Measurements from ENCODE around the gene VPS45.

DNA sequence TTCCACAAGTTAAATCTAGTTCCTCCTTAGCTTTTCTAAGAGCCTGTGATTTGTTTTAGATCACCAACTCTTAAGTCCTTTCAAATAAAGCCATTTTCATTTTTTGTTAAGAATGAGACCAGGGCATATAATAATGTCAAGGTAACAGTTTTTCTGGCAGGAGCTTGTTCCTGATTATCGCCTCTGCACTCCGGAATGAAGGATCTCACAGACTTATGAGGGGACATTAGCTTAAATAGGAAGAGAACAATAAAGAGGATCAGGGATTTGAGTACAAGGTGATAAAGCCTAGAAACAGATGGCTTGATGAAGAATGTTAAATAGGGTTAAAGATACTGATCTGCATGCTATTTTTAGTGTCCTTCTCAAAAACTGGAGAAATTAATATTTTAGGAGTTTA, 43.4 kb upstream of the VPS45 start:
- TF ChIP-seq, protein P1, sequence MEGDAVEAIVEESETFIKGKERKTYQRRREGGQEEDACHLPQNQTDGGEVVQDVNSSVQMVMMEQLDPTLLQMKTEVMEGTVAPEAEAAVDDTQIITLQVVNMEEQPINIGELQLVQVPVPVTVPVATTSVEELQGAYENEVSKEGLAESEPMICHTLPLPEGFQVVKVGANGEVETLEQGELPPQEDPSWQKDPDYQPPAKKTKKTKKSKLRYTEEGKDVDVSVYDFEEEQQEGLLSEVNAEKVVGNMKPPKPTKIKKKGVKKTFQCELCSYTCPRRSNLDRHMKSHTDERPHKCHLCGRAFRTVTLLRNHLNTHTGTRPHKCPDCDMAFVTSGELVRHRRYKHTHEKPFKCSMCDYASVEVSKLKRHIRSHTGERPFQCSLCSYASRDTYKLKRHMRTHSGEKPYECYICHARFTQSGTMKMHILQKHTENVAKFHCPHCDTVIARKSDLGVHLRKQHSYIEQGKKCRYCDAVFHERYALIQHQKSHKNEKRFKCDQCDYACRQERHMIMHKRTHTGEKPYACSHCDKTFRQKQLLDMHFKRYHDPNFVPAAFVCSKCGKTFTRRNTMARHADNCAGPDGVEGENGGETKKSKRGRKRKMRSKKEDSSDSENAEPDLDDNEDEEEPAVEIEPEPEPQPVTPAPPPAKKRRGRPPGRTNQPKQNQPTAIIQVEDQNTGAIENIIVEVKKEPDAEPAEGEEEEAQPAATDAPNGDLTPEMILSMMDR (IDR thresholded peaks at IDR 0.05): no peak
- no peak for TF ChIP-seq POLR2A (IDR thresholded peaks at IDR 0.05)
